T-cell (primary cell): ENCODE data around the gene CLTC. TPM values are rescaled to one million over a fixed set of nuclear protein-coding genes. Genes with fewer than 3 reads are reported as not detected.

Experiments
- ATAC-seq, 4 experiments: fragments of 200-7000 bp in 3 of 4; fragments of 150-1000 bp in 1 of 4; cut with Tn5 transposase; replicated peaks in 1 of 4; 1 replicate in 3 of 4; 2 replicates in 1 of 4; pipeline ENCODE4 v1.10.0; 2021; ENCODE audit warnings: moderate library complexity in 3 of 4, mild to moderate bottlenecking in 2 of 4, moderate number of reproducible peaks in 1 of 4
- CTCF ChIA-PET, 2 donors: fragments of 300-600 bp; sonication (Branson Sonifier 250); formaldehyde crosslinking; loops; one replicate each; lab custom pipeline; 2022; ENCODE audit warnings: antibody characterized with exemption in 2 of 2; lab: Charles Lee
- POLR2A ChIA-PET, 2 donors: fragments of 300-600 bp; sonication (Branson Sonifier 250); formaldehyde crosslinking; loops; one replicate each; lab custom pipeline; 2022; ENCODE audit warnings: antibody characterized with exemption in 2 of 2; lab: Charles Lee
- DNase-seq, 35 experiments: peaks; one replicate each; pipeline versions ENCODE4 v3.0.0 to v3.0.0-alpha.2; 2013 to 2023
- H3K27ac ChIP-seq: one replicate; pipeline ENCODE4 v1.5.1; 2013; ENCODE audit warnings: low read length
- H3K27me3 ChIP-seq, 2 experiments: replicated peaks in 1 of 2; 1 replicate in 1 of 2; 2 replicates in 1 of 2; pipeline versions ENCODE4 v1.6.1 to v1.7.0; 2013; ENCODE audit warnings: low read length in 1 of 2, mixed read lengths in 1 of 2; ENCODE audit not compliant: control insufficient read depth in 2 of 2, insufficient read depth in 2 of 2; ENCODE audit errors: extremely low read depth in 1 of 2
- H3K36me3 ChIP-seq, 2 donors: 1 replicate in 1 of 2; 2 replicates in 1 of 2; pipeline versions ENCODE4 v1.6.1 to v1.7.0; 2013; ENCODE audit warnings: low read length in 1 of 2; ENCODE audit not compliant: control insufficient read depth in 2 of 2, insufficient read depth in 1 of 2; ENCODE audit errors: extremely low read depth in 1 of 2
- H3K4me1 ChIP-seq, 2 experiments: 1 replicate in 1 of 2; 2 replicates in 1 of 2; pipeline versions ENCODE4 v1.6.1 to v1.7.0; 2013; ENCODE audit warnings: low read length in 2 of 2, mixed read lengths in 1 of 2; ENCODE audit not compliant: insufficient read depth in 2 of 2, control insufficient read depth in 1 of 2; ENCODE audit errors: extremely low read depth in 1 of 2
- H3K4me3 ChIP-seq, 2 donors: 1 replicate in 1 of 2; 2 replicates in 1 of 2; pipeline versions ENCODE4 v1.5.1 to v1.7.0; 2013; ENCODE audit warnings: mild to moderate bottlenecking in 2 of 2, low read length in 1 of 2, moderate library complexity in 1 of 2; ENCODE audit not compliant: control insufficient read depth in 1 of 2; ENCODE audit errors: extremely low read depth in 1 of 2
- H3K9me3 ChIP-seq: 2 replicates; pipeline ENCODE4 v1.7.0; 2013
- H3K27ac Mint-ChIP-seq, 2 donors: one replicate each; pipeline ENCODE4 v1.8.0; 2020 to 2021; ENCODE audit warnings: mild to moderate bottlenecking in 2 of 2, mixed read lengths in 2 of 2
- H3K27me3 Mint-ChIP-seq, 2 donors: one replicate each; pipeline ENCODE4 v1.8.0; 2021 to 2022; ENCODE audit warnings: mixed read lengths in 2 of 2
- H3K36me3 Mint-ChIP-seq: one replicate; pipeline ENCODE4 v1.8.0; 2021; ENCODE audit warnings: mixed read lengths
- H3K4me1 Mint-ChIP-seq, 3 donors: one replicate each; pipeline ENCODE4 v1.8.0; 2020 to 2022; ENCODE audit warnings: mixed read lengths in 3 of 3, mild to moderate bottlenecking in 1 of 3
- H3K4me3 Mint-ChIP-seq, 3 donors: one replicate each; pipeline ENCODE4 v1.8.0; 2020 to 2022; ENCODE audit warnings: mild to moderate bottlenecking in 3 of 3, mixed read lengths in 3 of 3, moderate library complexity in 3 of 3
- H3K9me3 Mint-ChIP-seq, 3 donors: one replicate each; pipeline ENCODE4 v1.8.0; 2020 to 2022; ENCODE audit warnings: mixed read lengths in 3 of 3
- WGBS: methylation state at CpG from one replicate; pipeline ENCODE4 v1.1.5; 2013; ENCODE audit warnings: missing lambda C conversion rate; ENCODE audit not compliant: insufficient coverage; 5-methylcytosine and 5-hydroxymethylcytosine counted together
- total RNA-seq, 35 experiments: library from RNA in 6 of 35; stranded (reverse) in 6 of 35; fragments of 120-200 nt in 1 of 35; gene quantifications; one replicate each; pipeline versions ENCODE4 v1.2.1 to v1.2.4 and lab custom pipeline; 2013 to 2026

Gene CLTC
- total RNA-seq, 5 donors from 2014 or later (not counting 1 experiment from before 2014, with no cell fraction given), result 70.3 to 98.7 (median 85.3) TPM

GRCh38 chr17:59743842-59744241 is 124.1 kb downstream of the CLTC start:
- DNase-seq (no peak), ATAC-seq (no peak)
- H3K4me1 Mint-ChIP-seq, result peaks cover 0 to 4% (median 0%) of the 10 kb centered on the region in 3 donors
- Histone ChIP-seq H3K9me3 (no peaks in the 10 kb centered on the region), H3K4me3 (no peak overlapping the region), H3K4me1 (no peaks in the 10 kb centered on the region), H3K36me3 (peaks cover 0 to 9% of the 10 kb centered on the region in 2 donors), H3K27ac (no peak overlapping the region), H3K27me3 (no peaks in the 10 kb centered on the region)
- H3K27ac Mint-ChIP-seq, result no peak overlapping the region
- peaks cover 0 to 7% (median 7%) of the 10 kb centered on the region in 3 donors for H3K9me3 Mint-ChIP-seq
- peaks cover 24% of the 10 kb centered on the region for H3K36me3 Mint-ChIP-seq
- WGBS, result no CpG with 5 or more reads among the region's 4 CpGs
- POLR2A ChIA-PET, result interaction anchor here in 1 of 2 donors (0.6 kb wide), 1 partner anchor 12 kb away, joined by 5 read pairs; no protein-coding TSS in a partner anchor
- H3K4me3 Mint-ChIP-seq, result no peak overlapping the region
- H3K27me3 Mint-ChIP-seq, result no peaks in the 10 kb centered on the region
- CTCF ChIA-PET, result interaction anchor here (0.6 to 0.7 kb wide), 5 partner anchors 10 to 1631 kb away, joined by 3 to 4 read pairs (median 3); no protein-coding TSS in a partner anchor

- H3K36me3 ChIP-seq, result peaks cover 0 to 9% of the 10 kb centered on the region in 2 donors
- no peak overlapping the region for H3K4me3 ChIP-seq
- ChIA-PET CTCF (interaction anchor here (0.6 to 1.3 kb wide), 5 partner anchors 9 to 484 kb away, joined by 3 to 4 read pairs (median 3); no protein-coding TSS in a partner anchor), POLR2A (interaction anchor here in 1 of 2 donors (0.6 kb wide), 1 partner anchor 91 kb away, joined by 5 read pairs; no protein-coding TSS in a partner anchor)
- H3K4me1 Mint-ChIP-seq, result peaks cover 0 to 4% (median 0%) of the 10 kb centered on the region in 3 donors
- no peak overlapping the region for H3K4me3 Mint-ChIP-seq
- H3K27me3 ChIP-seq, result no peaks in the 10 kb centered on the region
- ATAC-seq (no peak), DNase-seq (no peak)
- H3K9me3 Mint-ChIP-seq, result peaks cover 0 to 7% (median 7%) of the 10 kb centered on the region in 3 donors
- no CpG with 5 or more reads among the region's 2 CpGs for WGBS
- no peak overlapping the region for H3K27ac Mint-ChIP-seq
- H3K4me1 ChIP-seq, result no peaks in the 10 kb centered on the region
- peaks cover 24% of the 10 kb centered on the region for H3K36me3 Mint-ChIP-seq
- no peak overlapping the region for H3K27ac ChIP-seq
- no peaks in the 10 kb centered on the region for H3K9me3 ChIP-seq
- no peaks in the 10 kb centered on the region for H3K27me3 Mint-ChIP-seq
Observed at GRCh38 chr17:59745040-59745439, 125.3 kb downstream of the CLTC start.

Other genes with a start within 250 kb of the CLTC start
- 10 to 100 TPM; 21.3 to 50.8 (median 24.9) TPM for gene DHX40, start 54.3 kb upstream of the CLTC start, total RNA-seq
- gene PTRH2, start 87.5 kb downstream of the CLTC start, total RNA-seq, result 10 to 100 TPM in 3 of 5 donors, 1 to 10 TPM in 2; 5.4 to 18.8 (median 15.3) TPM
- 100 to 1,000 TPM in 2 of 5 donors, 10 to 100 TPM in 3; 93.7 to 104 (median 97.6) TPM for gene VMP1, start 87.8 kb downstream of the CLTC start, total RNA-seq